Right hindlimb (tissue), 1 donor: ENCODE measurements around the gene MAGI1.

Experiments used
- DNase-seq: peaks from one replicate; pipeline ENCODE4 v3.0.0-alpha.2; 2018

Gene MAGI1

GRCh38 chr3:65938676-65939075, 100.0 kb downstream of the MAGI1 start:
- no peak for DNase-seq

GRCh38 chr3:65938147-65938546, 100.6 kb downstream of the MAGI1 start:
- DNase-seq: no peak

GRCh38 chr3:65936908-65937638, 101.6 kb downstream of the MAGI1 start:
- DNase-seq: peak; percentile 36

GRCh38 chr3:65935724-65936123, 103.0 kb downstream of the MAGI1 start:
- DNase-seq: no peak

GRCh38 chr3:65930648-65931047, 108.1 kb downstream of the MAGI1 start:
- DNase-seq: no peak

GRCh38 chr3:65928110-65928509, 110.6 kb downstream of the MAGI1 start:
- no peak for DNase-seq

GRCh38 chr3:65927576-65927975, 111.1 kb downstream of the MAGI1 start:
- no peak for DNase-seq

- DNase-seq: no peak
Observed at GRCh38 chr3:65925254-65925954, 113.3 kb downstream of the MAGI1 start.

- DNase-seq: no peak
Observed at GRCh38 chr3:65924762-65925161, 114.0 kb downstream of the MAGI1 start.

GRCh38 chr3:65922441-65922840, 116.3 kb downstream of the MAGI1 start:
- no peak for DNase-seq

GRCh38 chr3:65919826-65920225, 118.9 kb downstream of the MAGI1 start:
- DNase-seq: no peak

GRCh38 chr3:65915477-65915876, 123.2 kb downstream of the MAGI1 start:
- no peak for DNase-seq

- DNase-seq: no peak
Observed at GRCh38 chr3:65914740-65915367, 123.9 kb downstream of the MAGI1 start.

- no peak for DNase-seq
Observed at GRCh38 chr3:65914032-65914739, 124.5 kb downstream of the MAGI1 start.

- DNase-seq: no peak
Observed at GRCh38 chr3:65912647-65913046, 126.1 kb downstream of the MAGI1 start.

GRCh38 chr3:65908588-65908987, 130.1 kb downstream of the MAGI1 start:
- DNase-seq: no peak

GRCh38 chr3:65907232-65908130, 131.2 kb downstream of the MAGI1 start:
- no peak for DNase-seq

- DNase-seq: no peak
Observed at GRCh38 chr3:65905771-65906170, 132.9 kb downstream of the MAGI1 start.

GRCh38 chr3:65904016-65904415, 134.7 kb downstream of the MAGI1 start:
- DNase-seq: no peak

- peak; percentile 22 for DNase-seq
Observed at GRCh38 chr3:65902304-65902793, 136.4 kb downstream of the MAGI1 start.

GRCh38 chr3:65901226-65901625, 137.5 kb downstream of the MAGI1 start:
- DNase-seq: no peak

GRCh38 chr3:65899226-65899625, 139.5 kb downstream of the MAGI1 start:
- DNase-seq: no peak
